HCT116 (cell line): ENCODE measurements around the gene APBB3. TPM values are rescaled to one million over a fixed set of nuclear protein-coding genes. Genes with fewer than 3 reads are reported as not detected.

Experiments used
- ATAC-seq: fragments of 200-7000 bp; cut with Tn5 transposase; 2 replicates; pipeline ENCODE4 v1.9.1; 2020; ENCODE audit warnings: mild to moderate bottlenecking, moderate library complexity
- BruUV-seq: library from RNA; stranded (reverse); fragments of 400-500 nt; replicated peaks from 2 replicates; lab custom pipeline; 2021; lab: Mats Ljungman, UMichigan
- CTCF ChIA-PET: fragments of 300-600 bp; sonication (Branson Sonifier 250); formaldehyde crosslinking; loops from one replicate; lab custom pipeline; 2021; ENCODE audit warnings: antibody characterized with exemption; lab: Charles Lee
- POLR2A ChIA-PET: fragments of 300-600, 350-600 bp; sonication (Branson Sonifier 250); formaldehyde crosslinking; loops from one replicate; lab custom pipeline; 2021; ENCODE audit warnings: antibody characterized with exemption; lab: Charles Lee
- RAD21 ChIA-PET, 2 experiments: fragments of 300-600 bp; sonication (Branson Sonifier 250); formaldehyde crosslinking; loops; one replicate each; lab custom pipeline; 2023; ENCODE audit warnings: low total read pairs in 2 of 2; ENCODE audit not compliant: uncharacterized antibody in 2 of 2, unreplicated experiment in 2 of 2, low non-redundant PET in 1 of 2; lab: Charles Lee
- DNase-seq: peaks from one replicate; pipeline ENCODE4 v3.0.0-alpha.2; 2010; ENCODE audit warnings: low read depth, low spot score
- H2AFZ ChIP-seq: fragments of 200-600 bp; shearing (Covaris generic), sonication (generic); 2 replicates; pipeline ENCODE4 v1.6.1; 2017; ENCODE audit warnings: low read depth, mixed run types, mixed read lengths, antibody characterized with exemption, low read length; ENCODE audit not compliant: poor library complexity, severe bottlenecking
- H3K27ac ChIP-seq: 2 replicates; pipeline ENCODE4 v1.5.1; 2012; ENCODE audit warnings: low read depth, low read length
- H3K27me3 ChIP-seq: fragments of 200-600 bp; sonication (generic); 2 replicates; pipeline ENCODE4 v1.6.1; 2016; ENCODE audit warnings: mixed run types, low read length, mixed read lengths; ENCODE audit not compliant: insufficient read depth
- H3K36me3 ChIP-seq, 2 experiments: fragments of 200-500 bp in 1 of 2; fragments of 200-600 bp in 1 of 2; sonication (Bioruptor generic) in 1 of 2; sonication (generic) in 1 of 2; 2 replicates each; pipeline versions ENCODE4 v1.5.1 to v1.6.1; 2014 to 2016; ENCODE audit warnings: low read length in 2 of 2, inconsistent platforms in 1 of 2, mixed read lengths in 1 of 2, mixed run types in 1 of 2; ENCODE audit not compliant: insufficient read depth in 2 of 2, control insufficient read depth in 1 of 2
- H3K4me1 ChIP-seq, 2 experiments: fragments of 200-600 bp in 1 of 2; sonication (generic) in 1 of 2; 2 replicates each; pipeline versions ENCODE4 v1.5.1 to v1.6.1; 2012 to 2017; ENCODE audit warnings: low read length in 2 of 2, inconsistent platforms in 1 of 2, mild to moderate bottlenecking in 1 of 2, mixed read lengths in 1 of 2, mixed run types in 1 of 2, moderate library complexity in 1 of 2; ENCODE audit not compliant: insufficient read depth in 2 of 2, control insufficient read depth in 1 of 2
- H3K4me2 ChIP-seq: fragments of 200-600 bp; sonication (generic); 2 replicates; pipeline ENCODE4 v1.6.1; 2017; ENCODE audit warnings: mixed run types, low read length, mixed read lengths
- H3K4me3 ChIP-seq, 2 experiments: fragments of 200-600 bp in 1 of 2; sonication (generic) in 1 of 2; replicated peaks in 1 of 2; 2 replicates each; pipeline ENCODE4 v1.5.1; 2011 to 2016; ENCODE audit warnings: low read length in 2 of 2, control low read depth in 1 of 2, low read depth in 1 of 2, mild to moderate bottlenecking in 1 of 2, mixed read lengths in 1 of 2, mixed run types in 1 of 2
- H3K79me2 ChIP-seq: fragments of 200-600 bp; sonication (generic); 2 replicates; pipeline ENCODE4 v1.6.1; 2017; ENCODE audit warnings: mild to moderate bottlenecking, mixed run types, low read length, moderate library complexity, mixed read lengths; ENCODE audit not compliant: insufficient read depth
- H3K9ac ChIP-seq: fragments of 200-600 bp; sonication (generic); 2 replicates; pipeline ENCODE4 v1.6.1; 2016; ENCODE audit warnings: low read length, mixed read lengths
- H3K9me2 ChIP-seq: fragments of 200-600 bp; sonication (generic), shearing (Covaris generic); 2 replicates; pipeline ENCODE4 v1.6.1; 2017; ENCODE audit warnings: mixed run types, mild to moderate bottlenecking, moderate library complexity; ENCODE audit not compliant: insufficient read depth
- H3K9me3 ChIP-seq, 2 experiments: fragments of 200-500 bp in 1 of 2; fragments of 200-600 bp in 1 of 2; sonication (Bioruptor generic) in 1 of 2; sonication (generic) in 1 of 2; 2 replicates each; pipeline ENCODE4 v1.6.1; 2014 to 2017; ENCODE audit warnings: low read length in 2 of 2, mixed read lengths in 2 of 2, inconsistent platforms in 1 of 2, low read depth in 1 of 2, mild to moderate bottlenecking in 1 of 2, mixed run types in 1 of 2, moderate library complexity in 1 of 2; ENCODE audit not compliant: control insufficient read depth in 1 of 2, insufficient read depth in 1 of 2
- H4K20me1 ChIP-seq: fragments of 200-600 bp; sonication (generic), shearing (Covaris generic); 2 replicates; pipeline ENCODE4 v1.6.1; 2017; ENCODE audit warnings: mixed run types, mild to moderate bottlenecking, moderate library complexity; ENCODE audit not compliant: insufficient read depth
- CBX3 ChIP-seq: IDR thresholded peaks from 2 replicates; pipeline ENCODE4 v1.6.1; 2012; ENCODE audit warnings: low read depth
- CEBPB ChIP-seq: IDR thresholded peaks from 2 replicates; pipeline ENCODE4 v1.6.1; 2012; ENCODE audit warnings: low read depth
- EGR1 ChIP-seq: IDR thresholded peaks from 2 replicates; pipeline ENCODE4 v1.6.1; 2012; ENCODE audit warnings: low read depth
- ELF1 ChIP-seq: IDR thresholded peaks from 2 replicates; pipeline ENCODE4 v1.6.1; 2012; ENCODE audit warnings: low read depth, borderline replicate concordance
- FOSL1 ChIP-seq: IDR thresholded peaks from 2 replicates; pipeline ENCODE4 v1.6.1; 2012; ENCODE audit warnings: low read depth
- JUND ChIP-seq: IDR thresholded peaks from 2 replicates; pipeline ENCODE4 v1.6.1; 2012
- POLR2A ChIP-seq: IDR thresholded peaks from 2 replicates; pipeline ENCODE4 v1.7.0; 2011; ENCODE audit warnings: borderline replicate concordance; ENCODE audit not compliant: insufficient read depth, insufficient read length; ENCODE audit errors: extremely low read depth
- POLR2AphosphoS5 ChIP-seq: IDR thresholded peaks from 2 replicates; pipeline ENCODE4 v1.6.1; 2011; ENCODE audit warnings: mild to moderate bottlenecking, low read depth, low read length, moderate library complexity
- RAD21 ChIP-seq: IDR thresholded peaks from 2 replicates; pipeline ENCODE4 v1.6.1; 2012; ENCODE audit warnings: low read depth, mild to moderate bottlenecking
- SIN3A ChIP-seq: IDR thresholded peaks from 2 replicates; pipeline ENCODE4 v1.6.1; 2012; ENCODE audit warnings: low read depth
- SP1 ChIP-seq: IDR thresholded peaks from 2 replicates; pipeline ENCODE4 v1.6.1; 2012; ENCODE audit warnings: low read depth
- SRF ChIP-seq: IDR thresholded peaks from 2 replicates; pipeline ENCODE4 v1.6.1; 2012; ENCODE audit warnings: low read depth
- YY1 ChIP-seq: IDR thresholded peaks from 2 replicates; pipeline ENCODE4 v1.6.1; 2011; ENCODE audit warnings: low read length, low read depth, moderate library complexity, mild to moderate bottlenecking; ENCODE audit not compliant: insufficient replicate concordance; ENCODE audit errors: extremely low read depth
- ZNF274 ChIP-seq: fragments of 200-500 bp; sonication (Bioruptor generic); IDR thresholded peaks from 2 replicates; pipeline ENCODE4 v1.6.1; 2014; ENCODE audit warnings: mild to moderate bottlenecking, low read depth, low read length, inconsistent platforms
- intact Hi-C: fragments of 100-400 bp; cut with micrococcal nuclease; formaldehyde crosslinking; loops from 2 replicates; pipeline ENCODE4 v1.10.0; 2022
- total RNA-seq: library from RNA; stranded (reverse); gene quantifications from one replicate; pipeline ENCODE4 v1.2.1, GENCODE V29; 2021; ENCODE audit not compliant: unreplicated experiment
- TF ChIP-seq, protein P1 (sequence below): IDR thresholded peaks from 2 replicates; pipeline ENCODE4 v1.6.1; 2012
- TF ChIP-seq, protein P2 (sequence below): IDR thresholded peaks from 2 replicates; pipeline ENCODE4 v1.6.1; 2011; ENCODE audit warnings: mild to moderate bottlenecking, low read length, moderate library complexity; ENCODE audit not compliant: insufficient replicate concordance; ENCODE audit errors: extremely low read depth

APBB3 gene
- total RNA-seq, 1 experiment from 2014 or later = 28.4 TPM

DNA sequence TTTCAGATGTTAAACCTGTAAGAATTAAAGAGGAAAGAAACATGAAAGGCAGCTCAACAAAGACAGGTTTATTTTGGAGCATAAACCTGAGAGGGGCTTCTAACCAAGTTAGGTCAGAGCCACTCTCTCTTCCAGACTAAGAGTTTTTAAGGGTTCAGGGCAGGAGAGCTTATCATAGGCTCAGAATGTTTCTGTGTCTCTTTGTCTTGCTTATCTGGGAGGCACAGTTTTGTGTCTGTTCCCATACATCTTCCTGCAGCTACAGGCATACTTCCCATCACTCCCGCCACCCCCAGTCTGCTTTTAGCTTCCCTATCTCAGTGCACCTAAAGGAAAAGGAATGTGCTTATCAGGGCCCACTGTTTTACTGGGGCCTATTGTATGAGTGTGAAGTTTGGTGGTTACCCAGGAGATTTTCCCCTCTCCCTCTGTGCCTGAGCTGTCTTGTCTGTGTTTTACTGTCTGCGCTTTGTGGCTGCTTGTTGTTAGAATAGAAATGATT, 46.7 kb upstream of the APBB3 start:
- no peaks in the 10 kb centered on the region for H3K27me3 ChIP-seq
- no peak for DNase-seq
- RAD21 ChIA-PET = no interaction called here
- no TSS peak for BruUV-seq
- H3K9ac ChIP-seq = no peak overlapping the region
- ATAC-seq = no peak
- POLR2A ChIA-PET = no interaction called here
- no peak overlapping the region for H3K27ac ChIP-seq
- no peaks in the 10 kb centered on the region for H3K79me2 ChIP-seq
- no peaks in the 10 kb centered on the region for H4K20me1 ChIP-seq
- H3K4me3 ChIP-seq = no peak overlapping the region
- TF ChIP-seq SRF = no peak
- no peak for TF ChIP-seq CEBPB
- no peak for TF ChIP-seq FOSL1
- no peak for TF ChIP-seq ELF1
- no peak for TF ChIP-seq EGR1
- TF ChIP-seq, protein P1, sequence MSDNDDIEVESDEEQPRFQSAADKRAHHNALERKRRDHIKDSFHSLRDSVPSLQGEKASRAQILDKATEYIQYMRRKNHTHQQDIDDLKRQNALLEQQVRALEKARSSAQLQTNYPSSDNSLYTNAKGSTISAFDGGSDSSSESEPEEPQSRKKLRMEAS = no peak
- no peak for TF ChIP-seq RAD21
- TF ChIP-seq CBX3 = no peak
- CTCF ChIA-PET = no interaction called here
- no peaks in the 10 kb centered on the region for H3K36me3 ChIP-seq
- H2AFZ ChIP-seq = no peak overlapping the region
- no peaks in the 10 kb centered on the region for H3K9me2 ChIP-seq
- H3K4me1 ChIP-seq = no peaks in the 10 kb centered on the region
- no peaks in the 10 kb centered on the region for H3K9me3 ChIP-seq
- intact Hi-C loops = no loop called here
- no peak overlapping the region for H3K4me2 ChIP-seq

DNA sequence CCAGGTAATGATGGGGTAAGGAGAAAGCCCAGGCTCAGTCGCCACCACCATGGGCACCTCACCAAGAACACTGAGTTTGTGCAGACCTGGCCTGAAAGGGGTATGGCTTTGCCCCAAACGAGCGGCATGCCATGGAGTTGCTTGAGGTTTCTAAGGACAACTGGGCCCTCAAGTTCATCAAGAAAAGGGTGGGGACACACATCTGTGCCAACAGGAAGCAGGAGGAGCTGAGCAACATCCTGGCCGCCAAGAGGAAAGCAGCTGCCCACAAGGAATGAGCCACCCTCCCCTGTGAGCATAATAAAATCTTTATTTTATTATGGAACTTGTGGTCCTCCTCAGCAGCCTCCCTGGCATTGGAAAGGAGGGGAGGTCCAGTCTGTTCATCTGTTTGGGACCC, 44.7 kb upstream of the APBB3 start:
- DNase-seq (no peak), ATAC-seq (no peak)
- no peaks in the 10 kb centered on the region for H3K9me3 ChIP-seq
- intact Hi-C loops = no loop called here
- CTCF ChIA-PET = no interaction called here
- no peaks in the 10 kb centered on the region for H3K4me1 ChIP-seq
- H3K9me2 ChIP-seq = no peaks in the 10 kb centered on the region
- H3K9ac ChIP-seq = no peak overlapping the region
- H2AFZ ChIP-seq = no peak overlapping the region
- POLR2A ChIA-PET = interaction anchor here (0.6 kb wide), 1 partner anchor 53 kb away, joined by 5 read pairs; no protein-coding TSS in a partner anchor
- no TSS peak for BruUV-seq
- no peaks in the 10 kb centered on the region for H4K20me1 ChIP-seq
- H3K4me3 ChIP-seq = no peak overlapping the region
- no peaks in the 10 kb centered on the region for H3K79me2 ChIP-seq
- no peaks in the 10 kb centered on the region for H3K27me3 ChIP-seq
- RAD21 ChIA-PET = no interaction called here
- H3K27ac ChIP-seq = no peak overlapping the region
- no peaks in the 10 kb centered on the region for H3K36me3 ChIP-seq
- no peak overlapping the region for H3K4me2 ChIP-seq
- no peak for TF ChIP-seq POLR2AphosphoS5
- TF ChIP-seq CBX3 = no peak
- no peak for TF ChIP-seq ELF1
- TF ChIP-seq, protein P2, sequence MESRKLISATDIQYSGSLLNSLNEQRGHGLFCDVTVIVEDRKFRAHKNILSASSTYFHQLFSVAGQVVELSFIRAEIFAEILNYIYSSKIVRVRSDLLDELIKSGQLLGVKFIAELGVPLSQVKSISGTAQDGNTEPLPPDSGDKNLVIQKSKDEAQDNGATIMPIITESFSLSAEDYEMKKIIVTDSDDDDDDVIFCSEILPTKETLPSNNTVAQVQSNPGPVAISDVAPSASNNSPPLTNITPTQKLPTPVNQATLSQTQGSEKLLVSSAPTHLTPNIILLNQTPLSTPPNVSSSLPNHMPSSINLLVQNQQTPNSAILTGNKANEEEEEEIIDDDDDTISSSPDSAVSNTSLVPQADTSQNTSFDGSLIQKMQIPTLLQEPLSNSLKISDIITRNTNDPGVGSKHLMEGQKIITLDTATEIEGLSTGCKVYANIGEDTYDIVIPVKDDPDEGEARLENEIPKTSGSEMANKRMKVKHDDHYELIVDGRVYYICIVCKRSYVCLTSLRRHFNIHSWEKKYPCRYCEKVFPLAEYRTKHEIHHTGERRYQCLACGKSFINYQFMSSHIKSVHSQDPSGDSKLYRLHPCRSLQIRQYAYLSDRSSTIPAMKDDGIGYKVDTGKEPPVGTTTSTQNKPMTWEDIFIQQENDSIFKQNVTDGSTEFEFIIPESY = no peak
- no peak for TF ChIP-seq SIN3A
- TF ChIP-seq ZNF274 = no peak
- no peak for TF ChIP-seq FOSL1
- TF ChIP-seq RAD21 = no peak
- no peak for TF ChIP-seq YY1
- TF ChIP-seq SP1 = no peak
- TF ChIP-seq, protein P1 = no peak
- TF ChIP-seq JUND = no peak
- no peak for TF ChIP-seq POLR2A
